GM12892 (cell line): ENCODE data around the gene ATXN7.

Source experiments
- DNase-seq: peaks from one replicate; pipeline ENCODE4 v3.0.0; 2011; ENCODE audit not compliant: insufficient read length
- FAIRE-seq: peaks from 2 replicates; lab custom pipeline; 2011; peaks lifted over from hg19 to GRCh38; lab: Jason Lieb, UNC
- POLR2A ChIP-seq: IDR thresholded peaks from 2 replicates; pipeline ENCODE4 v1.6.1; 2011; ENCODE audit warnings: low read depth, low read length, control low read depth
- POLR2AphosphoS5 ChIP-seq: IDR thresholded peaks from 2 replicates; pipeline ENCODE4 v1.6.1; 2011; ENCODE audit warnings: low read depth, low read length, control low read depth
- TAF1 ChIP-seq: IDR thresholded peaks from 2 replicates; pipeline ENCODE4 v1.6.1; 2011; ENCODE audit warnings: low read depth, mild to moderate bottlenecking, control low read depth, low read length, borderline replicate concordance

Gene ATXN7

GRCh38 chr3:63972196-63972595 is 108.5 kb downstream of the ATXN7 start:
- FAIRE-seq (no peak), DNase-seq (no peak)
- TF ChIP-seq TAF1 (no peak), POLR2AphosphoS5 (no peak), POLR2A (no peak)

- FAIRE-seq (no peak), DNase-seq (no peak)
- TF ChIP-seq TAF1 (no peak), POLR2A (no peak), POLR2AphosphoS5 (no peak)
Observed at GRCh38 chr3:63972987-63973386, 109.3 kb downstream of the ATXN7 start.

GRCh38 chr3:63973406-63973805 is 109.7 kb downstream of the ATXN7 start:
- no peak for FAIRE-seq

GRCh38 chr3:63974451-63974850 is 110.8 kb downstream of the ATXN7 start:
- FAIRE-seq (no peak), DNase-seq (no peak)
- TF ChIP-seq TAF1 (no peak), POLR2AphosphoS5 (no peak), POLR2A (no peak)

More at GRCh38 chr3:63973406-63973805, 109.7 kb downstream of the ATXN7 start:
- DNase-seq: no peak
- TF ChIP-seq POLR2A: no peak
- TF ChIP-seq TAF1: no peak
- TF ChIP-seq POLR2AphosphoS5: no peak

GRCh38 chr3:63975723-63976122 is 112.1 kb downstream of the ATXN7 start:
- FAIRE-seq (no peak), DNase-seq (no peak)
- TF ChIP-seq TAF1: no peak
- TF ChIP-seq POLR2AphosphoS5: no peak
- TF ChIP-seq POLR2A: no peak

GRCh38 chr3:63976161-63976871 is 112.6 kb downstream of the ATXN7 start:
- DNase-seq: no peak
- no peak for TF ChIP-seq POLR2AphosphoS5
- TF ChIP-seq TAF1: no peak
- no peak for TF ChIP-seq POLR2A
- no peak for FAIRE-seq

GRCh38 chr3:63976872-63977200 is 113.2 kb downstream of the ATXN7 start:
- TF ChIP-seq POLR2AphosphoS5: no peak
- TF ChIP-seq TAF1: no peak
- no peak for TF ChIP-seq POLR2A
- DNase-seq (no peak), FAIRE-seq (no peak)

GRCh38 chr3:63977893-63978292 is 114.2 kb downstream of the ATXN7 start:
- TF ChIP-seq POLR2A: no peak
- no peak for TF ChIP-seq TAF1
- TF ChIP-seq POLR2AphosphoS5: no peak
- no peak for DNase-seq
- no peak for FAIRE-seq

- FAIRE-seq (no peak), DNase-seq (no peak)
- TF ChIP-seq POLR2A (no peak), TAF1 (no peak), POLR2AphosphoS5 (no peak)
Observed at GRCh38 chr3:63979093-63979885, 115.6 kb downstream of the ATXN7 start.

GRCh38 chr3:63980019-63980418 is 116.4 kb downstream of the ATXN7 start:
- TF ChIP-seq TAF1 (no peak), POLR2A (no peak), POLR2AphosphoS5 (no peak)
- FAIRE-seq (no peak), DNase-seq (no peak)

- TF ChIP-seq POLR2AphosphoS5: no peak
- no peak for TF ChIP-seq POLR2A
- no peak for TF ChIP-seq TAF1
- no peak for FAIRE-seq
- no peak for DNase-seq
Observed at GRCh38 chr3:63980830-63981498, 117.3 kb downstream of the ATXN7 start.

- TF ChIP-seq POLR2A (no peak), TAF1 (no peak), POLR2AphosphoS5 (no peak)
- FAIRE-seq (no peak), DNase-seq (no peak)
Observed at GRCh38 chr3:63981980-63982379, 118.3 kb downstream of the ATXN7 start.

- no peak for FAIRE-seq
- DNase-seq: no peak
- no peak for TF ChIP-seq TAF1
Observed at GRCh38 chr3:63984391-63984790, 120.7 kb downstream of the ATXN7 start.

- no peak for FAIRE-seq
- TF ChIP-seq POLR2AphosphoS5 (no peak), TAF1 (no peak), POLR2A (no peak)
- no peak for DNase-seq
Observed at GRCh38 chr3:63986146-63986545, 122.5 kb downstream of the ATXN7 start.
